GM03348 (cell line): ENCODE data around the gene EFHD2.

ENCODE experiments used
- DNase-seq: peaks from one replicate; pipeline ENCODE4 v3.0.0; 2012; ENCODE audit warnings: low spot score

The EFHD2 gene

DNA sequence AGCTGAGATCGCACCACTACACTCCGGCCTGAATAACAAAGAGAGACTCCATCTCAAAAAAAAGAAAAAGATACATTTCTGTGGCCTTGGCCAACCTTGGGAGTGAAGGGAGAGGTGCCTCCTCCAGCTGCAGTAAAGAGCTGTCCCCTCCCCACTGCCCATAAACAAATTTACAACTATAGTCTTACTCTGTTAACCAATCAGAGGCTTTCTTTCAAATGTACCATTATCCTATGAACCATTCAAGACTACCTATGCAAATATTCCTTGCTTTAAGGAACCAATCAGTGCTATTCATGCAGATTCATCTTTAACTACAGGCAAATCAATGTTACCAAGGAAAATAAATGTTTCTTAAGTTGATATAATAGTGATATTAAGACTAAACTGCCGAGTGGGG is 67.2 kb downstream of the EFHD2 start:
- no peak for DNase-seq

DNA sequence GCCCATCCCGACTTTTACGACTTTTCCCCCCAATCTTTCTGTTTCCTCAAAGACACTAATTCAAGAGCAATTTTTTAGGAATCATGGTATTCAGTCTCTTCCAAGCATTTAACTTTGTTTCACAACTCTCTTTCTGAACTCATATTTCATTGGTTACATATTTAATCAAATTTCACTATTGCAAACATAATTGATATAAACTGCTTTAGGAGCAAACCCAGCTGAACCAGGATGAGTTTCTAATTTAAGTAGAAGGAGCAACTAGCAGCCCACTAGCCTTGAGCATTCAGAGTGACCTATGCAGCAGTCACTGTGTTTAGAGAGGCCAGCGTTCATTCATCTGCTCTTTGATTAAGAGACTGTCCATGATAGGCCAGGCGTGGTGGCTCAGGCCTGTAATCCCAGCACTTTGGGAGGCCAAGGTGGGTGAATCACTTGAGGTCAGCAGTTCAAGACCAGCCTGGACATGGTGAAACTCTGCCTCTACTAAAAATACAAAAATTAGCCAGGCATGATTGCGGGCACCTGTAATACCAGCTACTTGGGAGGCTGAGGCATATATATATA is 68.0 kb downstream of the EFHD2 start:
- no peak for DNase-seq
